Stimulated activated CD8-positive, alpha-beta memory T cell treated with anti-CD3 and anti-CD28 coated beads, Interleukin-12 subunit alpha, Interleukin-12 subunit beta, amount 100 ng/mL, for 4 hours (primary cell): ENCODE measurements around the gene CXorf38.
"Not testable (repeated sequence)": the region's sequence is repeated elsewhere in the genome, so short reads cannot be mapped to it uniquely, and the experiment has no call there.

Source experiments
- DNase-seq: peaks from one replicate; pipeline ENCODE4 v3.0.0-alpha.2; 2020; ENCODE audit warnings: low read depth

Gene CXorf38

DNA sequence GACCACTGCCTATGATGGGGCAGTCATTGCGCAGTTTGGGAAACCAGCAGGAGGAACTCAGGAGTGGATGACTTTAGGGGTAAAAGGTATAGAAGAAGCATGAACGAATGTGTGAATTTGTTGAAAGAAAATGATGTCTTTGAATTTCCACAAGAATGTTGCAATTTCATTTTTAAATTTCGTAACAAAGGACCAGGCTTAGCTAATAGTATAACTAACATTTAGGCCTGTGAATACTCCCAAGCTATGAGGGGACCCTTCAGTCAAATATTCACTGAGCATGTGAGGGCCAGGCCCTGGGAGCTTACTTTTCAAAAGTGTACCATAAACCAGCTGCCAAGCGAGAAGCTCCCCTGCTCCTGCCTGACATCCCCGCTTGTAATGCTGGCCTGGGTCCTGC, 18.9 kb downstream of the CXorf38 start:
- DNase-seq, result no peak

GRCh38 chrX:40625294-40625693, 22.1 kb downstream of the CXorf38 start:
- DNase-seq, result no peak

DNA sequence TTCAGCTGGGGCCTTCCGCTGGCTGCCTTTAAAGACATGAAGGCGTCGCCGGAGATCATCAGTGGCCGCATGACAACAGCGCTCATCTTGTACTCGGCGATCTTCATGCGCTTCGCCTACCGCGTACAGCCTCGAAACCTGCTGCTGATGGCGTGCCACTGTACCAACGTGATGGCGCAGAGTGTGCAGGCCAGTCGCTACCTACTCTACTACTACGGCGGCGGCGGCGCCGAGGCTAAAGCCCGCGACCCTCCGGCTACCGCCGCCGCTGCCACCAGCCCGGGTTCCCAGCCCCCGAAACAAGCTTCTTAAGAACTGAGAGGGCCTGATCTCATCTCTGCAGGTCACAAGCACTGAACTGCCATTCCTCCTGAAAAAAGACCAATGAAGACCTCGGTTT, 23.7 kb downstream of the CXorf38 start:
- DNase-seq, result no peak

DNA sequence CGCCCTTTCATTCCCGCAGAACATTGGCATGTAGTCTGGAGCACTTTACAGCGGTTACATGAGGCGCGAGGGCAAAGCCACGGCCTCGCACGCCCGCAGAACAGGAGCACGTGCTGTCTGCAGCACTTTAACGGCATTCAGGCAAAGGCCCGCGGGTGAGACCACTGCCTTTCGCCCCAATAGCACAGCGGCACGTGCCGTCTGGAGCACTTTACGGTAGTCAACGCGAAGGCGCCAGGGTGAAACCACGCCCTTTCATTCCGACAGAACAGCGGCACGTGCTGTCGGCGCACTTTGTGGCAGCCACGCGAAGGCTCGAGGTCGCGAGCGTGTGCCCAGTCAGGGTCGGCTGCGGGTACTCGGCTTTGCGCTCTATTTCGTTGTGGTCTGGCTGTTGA, 24.2 kb downstream of the CXorf38 start, which contains the start of gene MPC1L:
Gene MPC1L, plus strand, starts transcription at position 290 of the 398 bp plus-strand sequence. CDS start 138 bp downstream, outside the sequence.
- no peak for DNase-seq

- no peak for DNase-seq
Observed at GRCh38 chrX:40622479-40623138, 24.8 kb downstream of the CXorf38 start.

- no peak for DNase-seq
Observed at GRCh38 chrX:40617566-40617965, 29.8 kb downstream of the CXorf38 start.

- DNase-seq, result no peak
Observed at GRCh38 chrX:40615976-40616375, 31.4 kb downstream of the CXorf38 start.

- DNase-seq, result no peak
Observed at GRCh38 chrX:40612511-40612910, 34.9 kb downstream of the CXorf38 start.

- DNase-seq, result no peak
Observed at GRCh38 chrX:40607381-40607780, 40.0 kb downstream of the CXorf38 start.

DNA sequence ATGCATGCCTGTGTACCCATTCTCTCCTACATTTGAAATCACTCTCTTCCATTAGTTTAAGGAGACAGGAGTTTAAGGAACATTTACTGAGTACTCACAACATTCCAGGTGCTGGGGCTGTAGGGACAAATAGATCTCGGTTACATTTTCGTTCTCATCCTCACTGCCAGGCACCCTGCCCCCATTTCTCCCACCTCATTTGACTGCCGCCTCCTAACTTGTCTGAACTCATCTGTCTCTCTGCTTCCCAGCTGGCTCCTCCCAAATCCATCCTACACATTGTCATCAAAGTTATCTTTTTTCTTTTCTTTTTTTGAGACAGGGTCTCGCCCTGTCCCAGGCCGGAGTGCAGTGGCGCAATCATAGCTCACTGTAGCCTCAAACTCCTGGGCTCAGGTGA, 43.9 kb downstream of the CXorf38 start:
- no peak for DNase-seq

GRCh38 chrX:40589616-40590321, 57.6 kb downstream of the CXorf38 start:
- not testable (repeated sequence) for DNase-seq

GRCh38 chrX:40587623-40588022, 59.7 kb downstream of the CXorf38 start:
- not testable (repeated sequence) for DNase-seq

GRCh38 chrX:40582811-40583210, 64.5 kb downstream of the CXorf38 start:
- DNase-seq, result no peak

DNA sequence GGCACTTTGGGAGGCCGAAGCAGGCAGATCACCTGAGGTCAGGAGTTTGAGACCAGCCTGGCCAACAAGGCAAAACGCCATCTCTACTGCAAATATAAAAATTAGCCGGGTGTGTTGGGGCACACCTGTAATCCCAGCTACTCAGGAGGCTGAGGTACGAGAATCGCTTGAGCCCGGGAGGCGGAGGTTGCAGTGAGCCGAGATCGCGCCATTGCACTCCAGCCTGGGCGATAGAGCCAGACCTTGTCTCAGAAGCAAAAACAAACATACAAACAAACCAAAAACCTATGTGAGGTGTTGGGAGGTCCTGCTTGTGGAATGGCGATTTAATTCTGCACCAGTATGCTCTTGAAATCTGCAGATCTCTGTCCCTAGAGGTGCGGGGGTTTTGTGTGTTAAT, 65.2 kb downstream of the CXorf38 start:
- DNase-seq, result not testable (repeated sequence)

GRCh38 chrX:40581336-40581920, 65.9 kb downstream of the CXorf38 start:
- DNase-seq, result no peak

DNA sequence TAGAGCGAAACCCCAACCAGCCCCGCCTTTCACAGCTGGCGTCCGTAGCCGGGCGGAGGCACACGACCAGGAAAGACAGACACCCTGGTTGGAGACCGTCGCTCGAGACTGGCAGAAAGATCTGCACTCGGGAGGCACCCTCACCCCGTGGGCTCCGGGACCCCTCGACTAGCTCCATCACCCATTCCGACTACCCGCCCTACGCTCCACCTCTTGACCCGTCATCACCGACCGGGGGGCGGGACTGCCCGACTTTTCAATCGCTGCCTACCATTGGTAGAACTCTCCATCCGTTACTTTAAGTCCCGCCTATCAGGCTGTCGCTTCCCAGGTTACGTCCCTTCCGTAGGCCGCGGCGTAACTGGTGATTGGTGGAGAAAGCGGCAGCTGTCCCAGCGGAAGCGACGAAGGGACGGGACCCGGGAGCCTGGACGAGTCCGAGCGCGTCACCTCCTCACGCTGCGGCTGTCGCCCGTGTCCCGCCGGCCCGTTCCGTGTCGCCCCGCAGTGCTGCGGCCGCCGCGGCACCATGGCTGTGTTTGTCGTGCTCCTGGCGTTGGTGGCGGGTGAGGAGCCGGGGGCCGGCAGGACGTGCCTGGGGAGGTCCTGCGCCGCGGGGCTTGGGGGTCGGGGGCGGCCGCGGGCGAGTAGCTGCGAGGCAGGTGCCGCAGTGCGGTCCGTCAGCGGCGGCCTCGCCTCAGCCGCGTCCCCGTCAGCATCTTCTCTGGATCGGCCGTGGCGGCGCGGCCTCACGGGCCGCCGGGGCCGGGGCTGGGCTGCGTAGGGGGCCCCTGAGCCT, 66.6 kb downstream of the CXorf38 start, which contains the start of gene ATP6AP2:
Gene ATP6AP2, plus strand, starts transcription at position 434 of the 799 bp plus-strand sequence. Its CDS starts 96 bp downstream, at position 530.
- peak; percentile 74 for DNase-seq

GRCh38 chrX:40579900-40580536, 67.3 kb downstream of the CXorf38 start:
- no peak for DNase-seq

GRCh38 chrX:40579141-40579540, 68.2 kb downstream of the CXorf38 start:
- no peak for DNase-seq

DNA sequence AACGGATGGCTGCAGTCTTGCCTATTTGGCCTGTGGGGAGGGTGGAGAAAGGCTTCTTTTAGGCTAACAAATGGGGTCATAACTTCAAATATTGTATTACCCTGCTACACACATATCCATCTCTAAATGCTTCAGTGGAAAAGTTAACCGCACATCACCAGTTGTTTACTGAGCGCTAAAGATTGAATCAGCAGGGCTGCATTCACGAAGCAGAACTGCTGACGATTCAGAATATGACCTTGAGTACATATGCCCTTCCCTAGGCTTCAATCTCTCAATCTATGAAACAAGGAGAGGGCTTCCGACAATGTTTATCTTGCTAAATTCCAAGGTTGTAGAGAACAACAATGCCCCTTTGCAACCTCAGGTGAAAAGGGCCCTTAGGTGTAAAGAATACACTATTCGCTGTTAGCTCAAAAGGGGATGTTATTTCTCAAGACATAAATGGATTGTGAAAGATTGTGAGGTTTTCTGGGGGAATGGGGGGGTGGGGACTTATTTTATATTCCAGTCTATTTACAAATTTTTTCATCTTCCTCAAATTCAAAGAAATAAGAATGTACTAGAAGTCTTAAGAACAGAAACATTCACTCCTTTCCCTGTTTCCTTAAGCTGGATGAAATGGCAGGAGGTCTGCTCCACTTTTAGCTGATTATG, 69.2 kb downstream of the CXorf38 start:
- no peak for DNase-seq
